ENCODE results near the gene DHRS9. TPM values are rescaled to one million over a fixed set of nuclear protein-coding genes. Genes with fewer than 3 reads are reported as not detected.

Gene DHRS9
- total and polyA plus RNA-seq, 2 of the 4 experiments (the other 2 are of a cell fraction): not detected

GRCh38 chr2:169080250-169081069 is 11.1 kb downstream of the DHRS9 start:
- WGBS, 2 experiments (ENCODE audit: extremely low coverage in 2 of 2, insufficient read length in 1 of 2): no CpG with 5 or more reads among the region's 2 CpGs
- no TSS peak for BruUV-seq (replicated peaks)
- dilution Hi-C loops (cut with HindIII; ENCODE audit: low sequenced_read_pairs, unreplicated experiment): no loop called here

More at GRCh38 chr2:169080250-169081069, 11.1 kb downstream of the DHRS9 start:
- TF ChIP-seq RFX5 (IDR thresholded peaks at IDR 0.05; ENCODE audit: low read depth, low read length) (no peak), RCOR1 (IDR thresholded peaks at IDR 0.05; ENCODE audit: insufficient replicate concordance, low read length) (no peak), USF2 (IDR thresholded peaks at IDR 0.05; ENCODE audit: low read depth, low read length) (no peak), NFE2L2 (IDR thresholded peaks at IDR 0.05; ENCODE audit: low read depth, low read length) (no peak), MAFK (IDR thresholded peaks at IDR 0.05; ENCODE audit: low read depth, low read length) (no peak), BHLHE40 (IDR thresholded peaks at IDR 0.05; ENCODE audit: low read depth, low read length) (no peak), MXI1 (IDR thresholded peaks at IDR 0.05; ENCODE audit: borderline replicate concordance, low read depth, low read length) (no peak), CEBPB (IDR thresholded peaks at IDR 0.05; ENCODE audit: low read depth, low read length) (no peak), FOS (IDR thresholded peaks at IDR 0.05; ENCODE audit: low read depth, low read length) (no peak), RAD21 (IDR thresholded peaks at IDR 0.05; ENCODE audit: low read length) (no peak), CHD1 (IDR thresholded peaks at IDR 0.05; ENCODE audit: low read depth, low read length) (no peak)
- TF ChIP-seq, protein P1, sequence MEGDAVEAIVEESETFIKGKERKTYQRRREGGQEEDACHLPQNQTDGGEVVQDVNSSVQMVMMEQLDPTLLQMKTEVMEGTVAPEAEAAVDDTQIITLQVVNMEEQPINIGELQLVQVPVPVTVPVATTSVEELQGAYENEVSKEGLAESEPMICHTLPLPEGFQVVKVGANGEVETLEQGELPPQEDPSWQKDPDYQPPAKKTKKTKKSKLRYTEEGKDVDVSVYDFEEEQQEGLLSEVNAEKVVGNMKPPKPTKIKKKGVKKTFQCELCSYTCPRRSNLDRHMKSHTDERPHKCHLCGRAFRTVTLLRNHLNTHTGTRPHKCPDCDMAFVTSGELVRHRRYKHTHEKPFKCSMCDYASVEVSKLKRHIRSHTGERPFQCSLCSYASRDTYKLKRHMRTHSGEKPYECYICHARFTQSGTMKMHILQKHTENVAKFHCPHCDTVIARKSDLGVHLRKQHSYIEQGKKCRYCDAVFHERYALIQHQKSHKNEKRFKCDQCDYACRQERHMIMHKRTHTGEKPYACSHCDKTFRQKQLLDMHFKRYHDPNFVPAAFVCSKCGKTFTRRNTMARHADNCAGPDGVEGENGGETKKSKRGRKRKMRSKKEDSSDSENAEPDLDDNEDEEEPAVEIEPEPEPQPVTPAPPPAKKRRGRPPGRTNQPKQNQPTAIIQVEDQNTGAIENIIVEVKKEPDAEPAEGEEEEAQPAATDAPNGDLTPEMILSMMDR (conservative IDR thresholded peaks at IDR 0.05; ENCODE audit: low read depth, low read length): no peak
- TF ChIP-seq, protein P2, sequence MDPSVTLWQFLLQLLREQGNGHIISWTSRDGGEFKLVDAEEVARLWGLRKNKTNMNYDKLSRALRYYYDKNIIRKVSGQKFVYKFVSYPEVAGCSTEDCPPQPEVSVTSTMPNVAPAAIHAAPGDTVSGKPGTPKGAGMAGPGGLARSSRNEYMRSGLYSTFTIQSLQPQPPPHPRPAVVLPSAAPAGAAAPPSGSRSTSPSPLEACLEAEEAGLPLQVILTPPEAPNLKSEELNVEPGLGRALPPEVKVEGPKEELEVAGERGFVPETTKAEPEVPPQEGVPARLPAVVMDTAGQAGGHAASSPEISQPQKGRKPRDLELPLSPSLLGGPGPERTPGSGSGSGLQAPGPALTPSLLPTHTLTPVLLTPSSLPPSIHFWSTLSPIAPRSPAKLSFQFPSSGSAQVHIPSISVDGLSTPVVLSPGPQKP (IDR thresholded peaks at IDR 0.05; ENCODE audit: borderline replicate concordance, low read depth, low read length): no peak
- DNase-seq (no peak), ATAC-seq (ENCODE audit: low read depth) (no peak)
- intact Hi-C loops (cut with micrococcal nuclease) (no loop called here), in situ Hi-C loops (cut with MboI; ENCODE audit: low sequenced_read_pairs) (no loop called here)
- Histone ChIP-seq H3K56ac (ENCODE audit: extremely low read depth, insufficient read depth, low read length) (no peak overlapping the region), H2BK15ac (ENCODE audit: low read depth, low read length) (no peak overlapping the region), H2AK9ac (replicated peaks; ENCODE audit: low read depth, low read length, poor library complexity) (no peak overlapping the region), H3K27me3 (ENCODE audit: control insufficient read depth, insufficient read depth, low read length) (no peaks in the 10 kb centered on the region), H3K36me3 (ENCODE audit: control insufficient read depth, insufficient read depth, low read length) (no peaks in the 10 kb centered on the region), H4K20me1 (ENCODE audit: insufficient read depth, low read length) (no peaks in the 10 kb centered on the region), H3K79me1 (ENCODE audit: low read depth in 1 of 2, low read length in 2 of 2) (no peaks in the 10 kb centered on the region), H3K9me3 (ENCODE audit: control insufficient read depth, insufficient read depth, low read length) (peaks cover 2% of the 10 kb centered on the region; the same call in 1 of the 2 replicates), H3K4me2 (ENCODE audit: low read depth, low read length) (no peak overlapping the region), H3K4ac (ENCODE audit: low read depth, low read length) (no peak overlapping the region), H3K27ac (ENCODE audit: insufficient read depth, low read length) (no peak overlapping the region), H4K5ac (ENCODE audit: low read depth, low read length) (no peak overlapping the region), H3K23ac (ENCODE audit: low read depth, low read length) (no peak overlapping the region), H3K9ac (ENCODE audit: low read depth, low read length) (no peak overlapping the region), H2BK120ac (ENCODE audit: low read depth, low read length) (no peak overlapping the region), H3K14ac (replicated peaks; ENCODE audit: low read depth, low read length) (no peak overlapping the region), H3K18ac (ENCODE audit: low read depth, low read length) (no peak overlapping the region), H4K91ac (ENCODE audit: insufficient read depth, low read depth, low read length) (no peak overlapping the region), H3K4me3 (ENCODE audit: insufficient read depth, low read depth, low read length) (no peak overlapping the region), H3K9me1 (ENCODE audit: insufficient read depth, low read length) (no peaks in the 10 kb centered on the region), H3K4me1 (ENCODE audit: control insufficient read depth, insufficient read depth, low read length) (no peaks in the 10 kb centered on the region), H4K8ac (ENCODE audit: low read depth in 2 of 2, low read length in 2 of 2) (no peak overlapping the region), H2BK20ac (ENCODE audit: low read depth, low read length) (no peak overlapping the region), H2AFZ (replicated peaks; ENCODE audit: low read length, poor library complexity) (no peak overlapping the region), H2BK5ac (ENCODE audit: low read depth, low read length, poor library complexity, severe bottlenecking) (no peak overlapping the region), H2AK5ac (ENCODE audit: low read depth, low read length) (no peak overlapping the region)
- ChIA-PET POLR2A (ENCODE audit: unreplicated experiment) (no interaction called here), CTCF (no interaction called here)
